Urothelium cell line (cell line): Measurements from ENCODE around the gene DIP2B.

Source experiments
- DNase-seq: peaks from one replicate; pipeline ENCODE4 v3.0.0; 2011; ENCODE audit warnings: low spot score, mixed read lengths
- FAIRE-seq: peaks from 2 replicates; lab custom pipeline; 2011; peaks lifted over from hg19 to GRCh38; lab: Jason Lieb, UNC

DIP2B gene

DNA sequence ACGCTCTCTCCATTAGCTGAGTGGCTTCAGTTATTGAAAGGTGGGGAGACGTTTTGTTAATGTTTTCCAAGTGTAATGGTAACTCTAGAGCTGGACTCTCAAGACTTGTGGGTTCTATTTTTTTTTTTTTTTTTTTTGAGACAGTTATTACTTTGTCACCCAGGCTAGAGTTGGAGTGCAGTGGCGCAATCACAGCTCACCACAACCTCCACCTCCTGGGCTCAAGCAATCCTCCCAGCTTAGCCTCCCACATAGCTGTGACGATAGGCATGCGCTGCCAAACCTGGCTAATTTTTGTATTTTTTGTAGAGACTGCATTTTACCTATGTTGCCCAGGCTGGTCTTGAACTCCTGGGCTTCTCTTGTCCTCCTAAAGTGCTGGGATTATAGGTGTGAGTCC lies 285.3 kb downstream of the DIP2B start:
- FAIRE-seq (no peak), DNase-seq (no peak)
